H1 (cell line): ENCODE results near the gene GOLGA3. TPM values are rescaled to one million over a fixed set of nuclear protein-coding genes. Genes with fewer than 3 reads are reported as not detected.

Experiments used
- CTCF ChIA-PET: fragments of 300-600 bp; sonication (Branson Sonifier 250); formaldehyde crosslinking; loops from one replicate; lab custom pipeline; 2021; ENCODE audit not compliant: partially characterized antibody; lab: Charles Lee
- POLR2A ChIA-PET: fragments of 300-600 bp; sonication (Branson Sonifier 250); formaldehyde crosslinking; loops from one replicate; lab custom pipeline; 2021; ENCODE audit warnings: inconsistent platforms; ENCODE audit not compliant: partially characterized antibody; lab: Charles Lee
- DNase-seq, 2 experiments: peaks; one replicate each; pipeline versions ENCODE4 v3.0.0 to v3.0.0-alpha.2; 2010 to 2022; ENCODE audit warnings: low spot score in 2 of 2, low read depth in 1 of 2, mixed read lengths in 1 of 2
- FAIRE-seq: peaks from 2 replicates; lab custom pipeline; 2011; peaks lifted over from hg19 to GRCh38; lab: Jason Lieb, UNC
- H2AFZ ChIP-seq: 2 replicates; pipeline ENCODE4 v1.8.1; 2012; ENCODE audit warnings: low read length, inconsistent platforms
- H2AK5ac ChIP-seq: 2 replicates; pipeline ENCODE4 v1.6.1; 2013; ENCODE audit warnings: low read depth, low read length
- H2BK120ac ChIP-seq: replicated peaks from 2 replicates; pipeline ENCODE3; 2013; ENCODE audit warnings: low read depth, low read length, inconsistent platforms
- H2BK12ac ChIP-seq: 2 replicates; pipeline ENCODE4 v1.6.1; 2013; ENCODE audit warnings: low read depth, low read length
- H2BK15ac ChIP-seq: 2 replicates; pipeline ENCODE4 v1.6.1; 2013; ENCODE audit warnings: low read length
- H2BK20ac ChIP-seq: 2 replicates; pipeline ENCODE4 v1.6.1; 2013; ENCODE audit warnings: low read length
- H2BK5ac ChIP-seq: 2 replicates; pipeline ENCODE4 v1.6.1; 2013; ENCODE audit warnings: low read depth, low read length
- H3K14ac ChIP-seq: 2 replicates; pipeline ENCODE4 v1.6.1; 2013; ENCODE audit warnings: inconsistent platforms; ENCODE audit not compliant: insufficient read length
- H3K18ac ChIP-seq: 2 replicates; pipeline ENCODE4 v1.6.1; 2013; ENCODE audit warnings: low read length; ENCODE audit errors: extremely low read depth
- H3K23ac ChIP-seq: 2 replicates; pipeline ENCODE4 v1.6.1; 2013; ENCODE audit warnings: inconsistent platforms; ENCODE audit not compliant: insufficient read length
- H3K23me2 ChIP-seq: 2 replicates; pipeline ENCODE4 v1.6.1; 2013; ENCODE audit warnings: low read depth, low read length
- H3K27ac ChIP-seq: 2 replicates; pipeline ENCODE4 v1.6.1; 2011; ENCODE audit warnings: low read depth, low read length, inconsistent platforms
- H3K27me3 ChIP-seq, 4 experiments: replicated peaks in 1 of 4; 1 replicate in 1 of 4; 2 replicates in 3 of 4; pipeline versions ENCODE4 v1.6.1 to v1.8.1; 2011 to 2013; ENCODE audit warnings: low read length in 3 of 4, mild to moderate bottlenecking in 3 of 4, inconsistent platforms in 2 of 4, mixed read lengths in 2 of 4, moderate library complexity in 1 of 4; ENCODE audit not compliant: control insufficient read depth in 3 of 4, insufficient read depth in 3 of 4; ENCODE audit errors: extremely low read depth in 1 of 4
- H3K36me3 ChIP-seq, 4 experiments: 2 replicates each; pipeline versions ENCODE4 v1.6.1 to v1.8.1; 2011 to 2013; ENCODE audit warnings: mild to moderate bottlenecking in 4 of 4, low read length in 3 of 4, moderate library complexity in 2 of 4, control low read depth in 1 of 4, inconsistent platforms in 1 of 4; ENCODE audit not compliant: insufficient read depth in 4 of 4, control insufficient read depth in 2 of 4
- H3K4ac ChIP-seq: replicated peaks from 2 replicates; pipeline ENCODE3; 2013; ENCODE audit warnings: low read length, low read depth, mixed read lengths, inconsistent platforms; ENCODE audit not compliant: insufficient read length
- H3K4me1 ChIP-seq, 4 experiments: replicated peaks in 1 of 4; 1 replicate in 1 of 4; 2 replicates in 3 of 4; pipeline versions ENCODE4 v1.6.1 to v1.8.1; 2011 to 2013; ENCODE audit warnings: low read length in 3 of 4, inconsistent platforms in 2 of 4, mixed read lengths in 1 of 4; ENCODE audit not compliant: insufficient read depth in 4 of 4, control insufficient read depth in 3 of 4
- H3K4me2 ChIP-seq, 2 experiments: 2 replicates each; pipeline versions ENCODE4 v1.6.1 to v1.8.1; 2011 to 2013; ENCODE audit warnings: low read depth in 2 of 2, low read length in 2 of 2, control low read depth in 1 of 2, inconsistent platforms in 1 of 2, mild to moderate bottlenecking in 1 of 2; ENCODE audit not compliant: insufficient read depth in 1 of 2
- H3K4me3 ChIP-seq, 4 experiments: fragments of 200-600, 300-600 bp in 1 of 4; sonication (generic), shearing (Covaris generic), sonication (Bioruptor Twin) in 1 of 4; 2 replicates each; pipeline versions ENCODE4 v1.5.1 to v1.8.1; 2011 to 2016; ENCODE audit warnings: low read length in 4 of 4, low read depth in 3 of 4, control low read depth in 2 of 4, inconsistent platforms in 2 of 4, mild to moderate bottlenecking in 2 of 4, mixed read lengths in 1 of 4, moderate library complexity in 1 of 4; ENCODE audit not compliant: insufficient read depth in 2 of 4; ENCODE audit errors: extremely low read depth in 1 of 4
- H3K56ac ChIP-seq: replicated peaks from 2 replicates; pipeline ENCODE3; 2013; ENCODE audit warnings: low read depth, mild to moderate bottlenecking, mixed read lengths, low read length, inconsistent platforms; ENCODE audit not compliant: insufficient read length
- H3K79me1 ChIP-seq: 2 replicates; pipeline ENCODE4 v1.6.1; 2013; ENCODE audit warnings: low read depth, low read length, control low read depth
- H3K79me2 ChIP-seq, 2 experiments: 2 replicates each; pipeline versions ENCODE4 v1.6.1 to v1.8.1; 2012 to 2013; ENCODE audit warnings: low read length in 2 of 2, mild to moderate bottlenecking in 2 of 2, inconsistent platforms in 1 of 2; ENCODE audit not compliant: insufficient read depth in 2 of 2, control insufficient read depth in 1 of 2
- H3K9ac ChIP-seq, 4 experiments: replicated peaks in 1 of 4; 1 replicate in 1 of 4; 2 replicates in 3 of 4; pipeline versions ENCODE4 v1.6.1 to v1.8.1; 2011 to 2013; ENCODE audit warnings: low read depth in 3 of 4, low read length in 3 of 4, control low read depth in 2 of 4, mild to moderate bottlenecking in 2 of 4, moderate library complexity in 2 of 4, inconsistent platforms in 1 of 4; ENCODE audit errors: extremely low read depth in 1 of 4
- H3K9me3 ChIP-seq, 2 experiments: 2 replicates each; pipeline versions ENCODE4 v1.6.1 to v1.8.1; 2012 to 2013; ENCODE audit warnings: mild to moderate bottlenecking in 2 of 2, moderate library complexity in 2 of 2, control low read depth in 1 of 2, inconsistent platforms in 1 of 2, low read depth in 1 of 2, low read length in 1 of 2, mixed read lengths in 1 of 2; ENCODE audit not compliant: insufficient read depth in 2 of 2
- H4K20me1 ChIP-seq, 2 experiments: replicated peaks in 1 of 2; 2 replicates each; pipeline versions ENCODE3 to v1.8.1; 2011 to 2013; ENCODE audit warnings: inconsistent platforms in 2 of 2, low read length in 2 of 2, mild to moderate bottlenecking in 1 of 2; ENCODE audit not compliant: insufficient read depth in 2 of 2, control insufficient read depth in 1 of 2
- H4K5ac ChIP-seq: 2 replicates; pipeline ENCODE4 v1.6.1; 2013; ENCODE audit warnings: low read length, low read depth, mixed read lengths, inconsistent platforms; ENCODE audit not compliant: insufficient read length
- H4K8ac ChIP-seq: 2 replicates; pipeline ENCODE4 v1.8.0; 2013; ENCODE audit warnings: mild to moderate bottlenecking, moderate library complexity, low read length, inconsistent platforms; ENCODE audit not compliant: insufficient read depth; ENCODE audit errors: extremely low read depth
- H4K91ac ChIP-seq: replicated peaks from 2 replicates; pipeline ENCODE3; 2013; ENCODE audit warnings: low read length, mixed read lengths, inconsistent platforms; ENCODE audit not compliant: insufficient read length
- GABPA ChIP-seq: IDR thresholded peaks from 2 replicates; pipeline ENCODE4 v1.6.1; 2011; ENCODE audit warnings: mild to moderate bottlenecking, low read length, moderate library complexity, borderline replicate concordance; ENCODE audit not compliant: insufficient read depth
- TCF12 ChIP-seq: IDR thresholded peaks from 2 replicates; pipeline ENCODE4 v1.6.1; 2011; ENCODE audit warnings: low read depth, mild to moderate bottlenecking, low read length
- WGBS, 2 experiments: shearing (Covaris generic) in 1 of 2; methylation state at CpG; one replicate each; pipeline versions ENCODE4 v1.1.6 to v1.1.7; 2013 to 2015; ENCODE audit warnings: low lambda C conversion rate in 2 of 2, mixed read lengths in 2 of 2, inconsistent platforms in 1 of 2, low coverage in 1 of 2, missing lambda C conversion rate in 1 of 2; ENCODE audit not compliant: insufficient replicate concordance in 2 of 2, insufficient coverage in 1 of 2, insufficient read length in 1 of 2; ENCODE audit errors: extremely low coverage in 1 of 2, missing lambda C conversion rate in 1 of 2; 5-methylcytosine and 5-hydroxymethylcytosine counted together
- polyA plus RNA-seq, 7 experiments: library from polyadenylated mRNA; depleted of rRNA in 3 of 7; stranded (reverse) in 5 of 7; unstranded in 2 of 7; fragments of >200 nt in 5 of 7; fragments of 200-250 nt in 2 of 7; gene quantifications; 1 replicate in 5 of 7; 2 replicates in 1 of 7; 4 replicates in 1 of 7; pipeline versions ENCODE4 v1.2.1 to v1.2.3, GENCODE V29; 2011 to 2013; ENCODE audit warnings: missing spikeins in 2 of 7, mixed read lengths in 2 of 7
- total RNA-seq: library from RNA; stranded (reverse); fragmentation: NEBNext Ultra II Directional; extraction: Animal tissue kit (Norgen Biotek cat#: 25700); gene quantifications from 2 replicates; pipeline ENCODE4 v1.2.1, GENCODE V29; 2021

Gene GOLGA3
- total and polyA plus RNA-seq, 2 of the 8 experiments (the other 6 are each of a cell fraction or from before 2014, with no cell fraction given) = 6.4 to 33.1 TPM

DNA sequence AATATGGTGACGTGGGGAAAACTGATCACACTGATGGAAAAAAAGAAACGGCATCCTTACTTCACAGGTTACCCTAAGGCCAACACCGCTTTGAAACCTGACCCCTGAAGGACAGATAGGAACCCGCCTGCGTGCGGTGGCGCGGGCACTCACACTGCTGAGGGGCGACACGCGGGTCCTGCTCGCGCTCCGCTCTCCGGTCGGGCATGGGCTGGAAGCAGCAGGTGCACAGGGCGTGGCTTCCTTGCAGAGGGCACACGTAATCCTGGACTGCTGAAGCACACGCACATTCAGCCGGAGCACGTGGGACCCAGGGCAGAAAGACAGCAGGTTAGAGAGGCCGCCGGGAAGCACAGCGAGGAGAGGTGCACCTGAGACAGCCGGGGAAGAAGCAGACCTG lies 22.8 kb upstream of the GOLGA3 start:
- FAIRE-seq = no peak
- H3K36me3 ChIP-seq = peaks cover 0 to 45% (median 18%) of the 10 kb centered on the region in 4 experiments; a peak in 7 of 8 replicates
- POLR2A ChIA-PET = interaction anchor here (0.7 to 1.0 kb wide), 2 partner anchors 69 to 79 kb away, joined by 3 read pairs; no protein-coding TSS in a partner anchor

More for the DNA sequence above, 22.8 kb upstream of the GOLGA3 start:
- Histone ChIP-seq H2BK120ac (no peak overlapping the region), H3K79me1 (no peaks in the 10 kb centered on the region), H4K91ac (no peak overlapping the region), H3K14ac (no peak overlapping the region), H3K23me2 (no peaks in the 10 kb centered on the region), H3K27ac (no peak overlapping the region), H3K9ac (no peak overlapping the region), H4K5ac (no peak overlapping the region), H3K56ac (no peak overlapping the region), H4K20me1 (peaks cover 0 to 7% of the 10 kb centered on the region in 2 experiments), H3K4me1 (peaks cover 0 to 13% (median 6%) of the 10 kb centered on the region in 4 experiments; a peak in 6 of 7 replicates), H3K4me2 (no peak overlapping the region), H3K23ac (no peak overlapping the region), H2BK15ac (no peak overlapping the region), H3K9me3 (no peaks in the 10 kb centered on the region), H3K18ac (no peak overlapping the region), H3K4me3 (no peak overlapping the region), H2BK5ac (no peak overlapping the region), H2BK20ac (no peak overlapping the region), H2AK5ac (no peak overlapping the region), H2BK12ac (no peak overlapping the region), H3K79me2 (no peaks in the 10 kb centered on the region), H4K8ac (no peak overlapping the region), H3K27me3 (no peaks in the 10 kb centered on the region), H2AFZ (no peak overlapping the region), H3K4ac (no peak overlapping the region)
- CTCF ChIA-PET = no interaction called here
- no peak for DNase-seq
- WGBS, 2 experiments = 93% methylated on average over 25 of the region's 25 CpGs; no CpG with 5 or more reads in 1 of the 2 experiments
- TF ChIP-seq GABPA (no peak), TCF12 (no peak)
